GM21381 (cell line): ENCODE data around the gene SF3B3.
"Not testable (repeated sequence)": the region's sequence is repeated elsewhere in the genome, so short reads cannot be mapped to it uniquely, and the experiment has no call there.

ENCODE experiments used
- ATAC-seq: cut with Tn5 transposase; IDR thresholded peaks from one replicate; pipeline ENCODE4 v1.9.1; 2021; ENCODE audit warnings: mild to moderate bottlenecking, moderate library complexity; ENCODE audit not compliant: unreplicated experiment

SF3B3 gene

DNA sequence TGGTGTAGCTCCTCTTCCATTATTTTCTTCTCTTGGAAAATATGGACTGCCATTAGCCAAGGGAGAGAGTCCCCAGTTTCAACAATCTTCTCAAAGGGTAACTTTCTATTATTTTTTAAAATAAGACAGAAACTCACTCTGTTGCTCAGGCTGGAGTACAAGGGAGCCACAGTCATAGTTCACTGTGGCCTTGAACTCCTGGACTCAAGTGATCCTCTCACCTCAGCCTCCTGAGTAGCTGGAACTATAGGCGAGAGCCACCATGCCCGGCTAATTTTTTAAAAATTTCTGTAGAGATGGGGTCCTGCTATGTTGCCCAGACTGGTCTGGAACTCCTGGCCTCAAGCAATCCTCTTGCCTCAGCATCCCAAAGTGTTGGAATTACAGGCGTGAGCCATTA lies 13.4 kb upstream of the SF3B3 start:
- ATAC-seq = no peak

DNA sequence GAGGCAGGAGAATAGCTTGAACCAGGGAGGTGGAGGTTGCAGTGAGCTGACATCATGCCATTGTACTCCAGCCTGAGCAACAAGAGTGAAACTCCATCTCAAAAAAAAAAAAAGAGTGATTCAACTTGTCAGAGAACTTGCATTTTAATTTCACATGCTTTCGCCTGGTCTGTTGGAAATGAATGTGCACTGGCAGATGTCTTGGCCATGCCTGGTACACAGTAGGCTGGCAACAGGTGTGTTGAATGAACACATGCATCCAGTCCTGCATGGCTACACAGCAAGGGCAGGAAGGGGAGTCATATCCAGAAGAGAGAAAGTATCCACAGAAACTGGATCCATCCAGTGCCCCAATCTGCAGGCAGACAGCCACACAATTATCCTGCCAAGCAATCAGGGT lies 11.8 kb upstream of the SF3B3 start:
- ATAC-seq = no peak

DNA sequence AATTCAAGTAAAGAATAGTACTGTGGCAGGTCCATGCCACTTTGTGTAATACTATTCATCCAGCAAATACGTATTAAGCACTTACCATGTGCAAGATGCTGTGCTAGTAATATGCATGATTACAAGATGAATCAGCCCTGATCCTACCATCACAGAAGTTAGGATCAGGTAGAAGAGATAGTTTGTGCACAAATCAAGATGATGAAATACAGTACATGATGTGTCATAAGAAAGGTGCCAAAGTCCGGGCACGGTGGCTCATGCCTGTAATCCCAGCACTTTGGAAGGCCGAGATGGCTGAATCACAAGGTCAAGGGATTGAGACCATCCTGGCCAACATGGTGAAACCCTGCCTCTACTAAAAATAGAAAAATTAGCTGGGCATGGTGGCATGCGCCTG lies 11.2 kb upstream of the SF3B3 start:
- ATAC-seq = no peak

GRCh38 chr16:70520612-70521297 lies 2.9 kb upstream of the SF3B3 start:
- no peak for ATAC-seq

DNA sequence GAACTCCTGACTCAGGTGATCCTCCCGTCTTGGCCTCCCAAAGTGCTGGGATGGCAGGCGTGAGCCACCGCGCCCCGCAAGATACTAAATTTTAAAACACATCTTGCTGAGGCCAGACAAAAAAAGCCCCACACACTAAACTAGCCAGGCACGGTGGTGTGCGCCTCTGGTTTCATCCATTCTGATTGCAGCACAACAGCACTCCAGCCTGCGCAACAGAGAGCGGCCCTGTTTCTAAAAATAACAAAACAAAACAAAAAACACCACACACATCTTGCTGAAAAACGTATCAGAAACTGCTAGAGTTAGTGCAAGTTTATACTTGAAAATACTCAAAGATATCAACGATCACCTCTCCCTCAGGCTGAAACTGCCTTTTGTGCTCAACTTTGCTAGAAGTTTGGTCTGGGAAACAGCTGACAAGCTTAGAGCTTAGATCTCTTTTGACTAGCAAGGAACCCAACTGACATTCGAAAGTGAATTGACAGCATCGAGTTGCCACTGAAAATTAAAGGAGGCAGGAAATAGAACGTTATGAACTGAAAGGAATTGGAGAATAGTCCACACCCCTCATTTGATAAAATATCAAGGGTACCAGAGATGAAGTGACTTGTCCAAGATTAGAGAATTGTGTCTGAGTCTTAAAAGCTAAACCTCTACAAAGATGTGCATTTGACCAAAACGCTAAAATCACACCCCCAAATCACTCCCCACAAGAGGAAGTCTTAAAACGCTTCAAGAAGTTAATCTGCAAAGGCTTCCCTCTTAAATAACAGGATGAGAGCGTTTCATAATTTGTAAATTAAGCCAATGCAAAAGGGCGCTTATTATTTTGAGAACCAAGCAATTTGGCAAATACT lies 1.2 kb upstream of the SF3B3 start:
- ATAC-seq = no peak

DNA sequence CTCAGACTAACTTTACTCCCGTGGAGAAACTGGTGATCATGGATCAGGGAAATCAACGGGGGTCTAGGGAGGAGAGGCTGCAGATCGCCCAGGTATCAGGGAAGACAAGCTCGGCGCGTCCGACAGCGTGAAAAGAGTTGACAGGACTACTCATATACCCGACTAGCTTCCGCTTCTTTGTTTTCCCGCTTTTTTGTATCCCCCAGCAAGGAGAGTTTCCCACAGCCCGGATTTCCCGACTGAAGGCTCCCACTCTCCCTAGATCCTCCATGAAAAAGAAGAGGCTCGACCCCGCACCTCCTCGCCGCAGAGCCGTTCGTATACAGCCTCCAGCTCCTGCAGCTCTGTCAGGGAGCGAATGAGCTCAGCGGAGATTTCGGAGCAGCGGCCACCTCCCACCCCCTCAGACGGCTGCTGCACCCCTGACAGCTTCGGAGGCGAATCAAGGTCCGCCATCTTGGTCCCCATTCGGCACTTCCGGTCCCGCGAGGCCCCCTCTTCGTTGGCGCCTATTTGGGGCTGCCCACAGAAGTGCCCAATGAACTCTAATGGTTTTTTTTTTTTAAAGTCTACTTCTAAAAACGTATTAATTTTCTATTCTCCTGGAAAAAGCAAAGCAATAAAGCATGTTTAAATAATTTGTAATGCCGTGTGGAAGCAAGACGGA lies 407 bp upstream of the SF3B3 start, which contains the start of gene COG4:
Gene COG4 (minus strand): TSS at position 479 of the 667 bp plus-strand sequence. CDS start 11 bp downstream, at position 468.
- peak; percentile 67 for ATAC-seq

DNA sequence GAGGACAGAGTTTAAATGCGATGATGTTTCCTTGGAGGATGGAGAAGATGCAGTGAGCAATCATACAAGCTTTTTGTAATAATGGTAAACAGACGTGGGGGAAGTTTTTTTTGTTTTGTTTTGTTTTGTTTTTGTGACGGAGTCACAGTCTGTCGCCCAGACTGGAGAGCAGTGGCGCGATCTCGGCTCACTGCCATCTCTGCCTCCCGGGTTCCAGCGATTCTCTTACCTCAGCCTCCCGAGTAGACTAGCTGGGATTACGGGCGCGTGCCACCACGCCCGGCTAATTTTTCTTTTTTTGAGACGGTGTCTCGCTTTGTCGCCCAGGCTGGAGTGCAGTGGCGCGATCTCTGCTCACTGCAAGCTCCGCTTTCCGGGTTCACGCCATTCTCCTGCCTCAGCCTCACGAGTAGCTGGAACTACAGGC lies 796 bp downstream of the SF3B3 start:
- ATAC-seq = peak; percentile 5

- ATAC-seq = no peak
Measured at GRCh38 chr16:70526403-70526802, 2.8 kb downstream of the SF3B3 start.

- ATAC-seq = no peak
Measured at GRCh38 chr16:70527315-70527996, 3.8 kb downstream of the SF3B3 start.

DNA sequence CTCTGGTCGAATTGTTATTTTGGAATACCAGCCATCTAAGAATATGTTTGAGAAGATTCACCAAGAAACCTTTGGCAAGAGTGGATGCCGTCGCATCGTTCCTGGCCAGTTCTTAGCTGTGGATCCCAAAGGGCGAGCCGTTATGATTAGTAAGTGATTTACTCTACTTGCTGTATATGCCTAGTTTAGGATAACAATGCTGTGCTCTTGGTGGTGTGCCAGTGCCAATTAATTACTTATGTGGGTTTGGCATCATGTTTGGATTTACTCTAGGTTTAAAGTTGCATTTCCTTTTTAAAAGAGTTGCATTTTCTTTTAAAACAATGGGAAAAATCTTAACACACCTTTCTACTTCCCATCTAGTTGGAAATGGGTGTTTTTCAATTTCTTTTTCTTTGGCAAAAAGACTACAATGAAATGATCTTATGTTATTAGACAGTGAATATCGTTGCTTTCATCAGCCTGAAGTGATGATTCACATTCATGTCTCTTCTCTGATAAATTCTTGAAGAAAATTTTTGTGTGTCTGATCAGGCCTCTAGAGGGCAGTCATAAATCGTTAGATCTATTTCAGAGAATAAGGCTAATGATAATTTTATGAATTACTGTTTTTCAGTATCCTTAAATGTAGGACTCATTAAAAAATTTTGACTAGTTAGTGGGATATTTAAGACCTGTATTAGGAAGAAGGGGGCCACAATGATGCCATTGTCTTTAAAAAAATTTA lies 5.6 kb downstream of the SF3B3 start:
- no peak for ATAC-seq

DNA sequence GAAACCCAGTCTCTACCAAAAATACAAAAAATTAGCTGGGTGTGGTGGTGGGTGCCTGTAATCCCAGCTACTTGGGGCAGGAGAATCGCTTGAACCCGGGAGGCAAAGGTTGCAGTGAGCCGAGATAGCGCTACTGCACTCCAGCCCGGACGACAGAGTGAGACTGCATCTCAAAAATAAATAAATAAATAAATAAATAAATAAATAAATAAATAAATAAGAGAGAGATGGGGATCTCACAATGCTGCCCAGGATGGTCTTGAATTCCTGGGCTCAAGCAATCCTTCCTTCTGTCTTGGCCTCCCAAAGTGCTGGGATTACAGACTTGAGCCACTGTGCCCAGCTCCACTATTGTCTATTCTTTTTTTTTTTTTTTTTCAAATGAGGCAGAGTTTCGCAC lies 6.3 kb downstream of the SF3B3 start:
- not testable (repeated sequence) for ATAC-seq

DNA sequence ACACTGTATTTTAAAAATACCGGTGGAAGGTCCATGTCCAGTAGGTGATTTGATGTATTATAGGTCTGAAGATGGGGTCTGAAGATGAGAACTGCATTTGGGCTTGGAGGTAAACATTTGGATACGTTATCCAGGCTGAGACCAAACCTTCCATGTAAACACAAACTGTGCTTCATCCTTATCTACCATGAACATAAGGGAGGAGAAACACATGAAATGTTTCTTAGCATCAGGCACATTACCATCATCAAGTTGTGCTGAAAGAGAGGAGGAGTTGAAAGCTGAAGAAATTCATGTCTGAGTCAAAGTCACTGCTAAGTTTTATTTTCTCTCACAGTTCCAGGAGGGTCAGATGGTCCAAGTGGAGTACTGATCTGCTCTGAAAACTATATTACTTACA lies 11.4 kb downstream of the SF3B3 start:
- ATAC-seq = no peak

GRCh38 chr16:70540994-70541393 lies 17.4 kb downstream of the SF3B3 start:
- ATAC-seq = no peak

- ATAC-seq = no peak
Measured at GRCh38 chr16:70544548-70544947, 20.9 kb downstream of the SF3B3 start.

DNA sequence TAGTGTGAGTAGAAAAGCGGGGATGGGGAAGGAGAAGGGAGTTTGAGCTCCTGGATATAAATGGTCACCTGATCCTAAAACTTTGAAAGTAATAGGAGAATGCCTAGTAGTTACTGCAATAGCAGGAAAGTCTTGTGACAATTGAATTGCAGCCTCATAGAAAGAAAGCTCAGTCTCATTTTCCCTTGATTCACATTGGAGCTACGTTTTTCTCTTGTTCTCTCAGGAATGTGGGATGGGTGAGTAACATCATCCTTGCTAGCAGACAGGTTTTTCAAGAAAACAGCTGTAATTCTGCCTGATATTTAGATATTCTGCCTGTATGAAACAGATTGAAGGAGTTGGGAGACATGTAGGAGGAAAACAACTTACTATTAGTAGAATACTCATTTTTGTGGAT lies 25.3 kb downstream of the SF3B3 start:
- ATAC-seq = no peak

GRCh38 chr16:70550082-70550481 lies 26.5 kb downstream of the SF3B3 start:
- no peak for ATAC-seq

- ATAC-seq = no peak
Measured at GRCh38 chr16:70551788-70552187, 28.2 kb downstream of the SF3B3 start.

DNA sequence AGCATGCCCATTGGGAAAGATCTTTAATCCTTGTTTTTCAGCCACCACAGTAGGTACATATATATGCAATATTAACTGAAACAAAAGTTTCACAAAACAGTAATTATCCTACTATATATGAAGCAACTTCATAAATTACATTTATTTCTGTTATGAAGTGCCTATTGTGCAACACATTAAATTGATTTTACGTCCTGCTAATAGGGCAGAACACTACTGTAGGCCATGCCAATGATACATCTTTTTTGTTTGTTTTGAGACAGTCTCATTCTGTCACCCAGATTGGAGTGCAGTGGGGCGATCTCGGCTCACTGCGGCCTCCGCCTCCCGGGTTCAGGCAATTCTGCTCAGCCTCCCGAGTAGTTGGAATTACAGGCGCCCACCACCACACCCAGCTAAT lies 29.1 kb downstream of the SF3B3 start:
- ATAC-seq = no peak

DNA sequence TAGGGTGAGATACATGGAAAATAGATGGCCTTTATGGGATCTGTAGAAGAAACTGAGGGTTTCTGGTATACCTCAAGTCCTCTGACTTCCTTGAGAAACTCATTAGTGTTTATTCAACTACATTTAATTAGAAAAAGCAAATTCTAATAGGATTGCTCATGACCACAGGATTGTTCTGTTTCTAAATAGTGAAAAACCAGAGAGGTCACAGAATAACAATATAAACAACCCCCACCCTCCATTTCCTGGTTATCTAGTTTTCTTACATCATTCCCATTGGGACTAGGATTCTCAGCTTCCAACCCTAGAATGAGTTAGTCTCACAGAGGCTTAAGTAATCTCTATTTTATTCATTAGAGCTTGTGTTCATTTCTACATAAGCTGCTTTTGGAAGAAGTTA lies 30.0 kb downstream of the SF3B3 start:
- no peak for ATAC-seq

GRCh38 chr16:70556063-70556462 lies 32.4 kb downstream of the SF3B3 start:
- ATAC-seq = no peak
